Heart left ventricle (tissue), 16 donors: ENCODE data around the gene OTOF. TPM values are rescaled to one million over a fixed set of nuclear protein-coding genes. Genes with fewer than 3 reads are reported as not detected.

Source experiments
- ATAC-seq, 4 donors: fragments of 200-7000 bp; cut with Tn5 transposase; one replicate each; pipeline ENCODE4 v1.9.1; 2020 to 2022; ENCODE audit warnings: moderate library complexity in 4 of 4, mild to moderate bottlenecking in 3 of 4, moderate number of reproducible peaks in 1 of 4
- DNase-seq, 5 donors: peaks; one replicate each; pipeline ENCODE4 v3.0.0-alpha.2; 2020
- H3K27ac ChIP-seq, 12 donors: fragments of 200-600 bp; sonication (generic) in 4 of 12; one replicate each; pipeline versions ENCODE4 v1.5.0 to v1.8.0; 2016 to 2022; ENCODE audit warnings: mild to moderate bottlenecking in 2 of 12
- H3K27me3 ChIP-seq, 9 donors: fragments of 200-600 bp; sonication (generic) in 2 of 9; one replicate each; pipeline versions ENCODE4 v1.5.1 to v1.8.0; 2016 to 2022; ENCODE audit warnings: mild to moderate bottlenecking in 3 of 9
- H3K36me3 ChIP-seq, 9 donors: fragments of 200-600 bp; sonication (generic) in 2 of 9; one replicate each; pipeline versions ENCODE4 v1.5.0 to v1.8.0; 2018 to 2022; ENCODE audit warnings: mild to moderate bottlenecking in 2 of 9
- H3K4me1 ChIP-seq, 12 donors: fragments of 200-600 bp; sonication (generic) in 4 of 12; one replicate each; pipeline versions ENCODE4 v1.5.0 to v1.8.0; 2016 to 2022; ENCODE audit warnings: mild to moderate bottlenecking in 3 of 12
- H3K4me3 ChIP-seq, 12 donors: fragments of 200-600 bp; sonication (generic) in 4 of 12; one replicate each; pipeline versions ENCODE4 v1.5.0 to v1.8.0; 2017 to 2022; ENCODE audit warnings: mild to moderate bottlenecking in 9 of 12, moderate library complexity in 4 of 12
- H3K9me3 ChIP-seq, 12 donors: fragments of 200-600 bp; sonication (generic) in 4 of 12; one replicate each; pipeline versions ENCODE4 v1.5.0 to v1.8.0; 2016 to 2022; ENCODE audit warnings: mild to moderate bottlenecking in 1 of 12
- POLR2A ChIP-seq, 2 donors: fragments of 450-650 bp; IDR thresholded peaks; one replicate each; pipeline ENCODE4 v1.6.1; 2017; ENCODE audit warnings: antibody characterized with exemption in 2 of 2, mild to moderate bottlenecking in 2 of 2, moderate library complexity in 2 of 2
- WGBS, 4 donors: extraction: QIAGEN DNeasy Blood & Tissue Kit in 2 of 4; methylation state at CpG; one replicate each; pipeline versions ENCODE4 v1.1.5 to v1.1.7; 2013 to 2018; 5-methylcytosine and 5-hydroxymethylcytosine counted together
- intact Hi-C, 10 donors: fragments of 100-400 bp; cut with DNase I; formaldehyde crosslinking; loops; one replicate each; pipeline versions ENCODE4 v1.11.1 to v1.14.2; 2022
- polyA plus RNA-seq, 2 donors: library from polyadenylated mRNA; stranded (reverse); fragments of 200-250 nt; gene quantifications; one replicate each; pipeline ENCODE4 v1.2.3, GENCODE V29; 2013
- total RNA-seq, 9 donors: library from RNA; depleted of rRNA in 2 of 9; stranded (reverse); fragments of >200 nt in 2 of 9; fragmentation: NEBNext Ultra II Directional in 3 of 9; extraction: Animal tissue kit (Norgen Biotek cat#: 25700) in 3 of 9; gene quantifications; one replicate each; pipeline versions ENCODE4 v1.1.0 to v1.2.4, GENCODE V29; 2016 to 2023
- TF ChIP-seq, protein P1 (sequence below), 12 donors: fragments of 200-600 bp; sonication (generic) in 4 of 12; IDR thresholded peaks; one replicate each; pipeline versions ENCODE4 v1.5.0 to v1.8.0; 2018 to 2022; ENCODE audit warnings: antibody characterized with exemption in 12 of 12, mild to moderate bottlenecking in 5 of 12
- donor health status: ischemic (EF 13 %, LVEDD 7.1; RV severe dilation, severe dysfunction).
- donor health status: healthy with polysubstance abuse.
- donor health status: DM: no; HTN: yes; CAD: no.
- donor health status: DM: no; HTN: no; CAD: no.
- donor health status: ischemic (EF 25% LVEDD 6.9; RV normal size, moderate dysfunction).
- donor health status: ischemic (EF 25% LVEDD 5.7; RV mildly dilated, moderate dysfunction).
- donor health status: healthy.
- donor health status: DM: yes; HTN: yes; CAD: no.
- donor health status: ischemic (EF 35%, LVEDD 5.7; RV mildly dilated, moderate dysfunction).
- donor health status: nonischemic (EF 11% LVEDD 7.7; RV severe dilation, severe dysfunction).
- donor health status: DM: yes; HTN: yes; CAD: no.
- donor health status: PGD.
- donor health status: ischemic (EF 29% LVEDD 5.4; RV normal size, mild dysfunction).
- donor health status: nonischemic (EF 23%, LVEDD 6.1; RV moderate dilation, normal function).

The OTOF gene
- total and polyA plus RNA-seq, 11 donors, result 0.03 to 0.14 (median 0.04) TPM; not detected in 8

DNA sequence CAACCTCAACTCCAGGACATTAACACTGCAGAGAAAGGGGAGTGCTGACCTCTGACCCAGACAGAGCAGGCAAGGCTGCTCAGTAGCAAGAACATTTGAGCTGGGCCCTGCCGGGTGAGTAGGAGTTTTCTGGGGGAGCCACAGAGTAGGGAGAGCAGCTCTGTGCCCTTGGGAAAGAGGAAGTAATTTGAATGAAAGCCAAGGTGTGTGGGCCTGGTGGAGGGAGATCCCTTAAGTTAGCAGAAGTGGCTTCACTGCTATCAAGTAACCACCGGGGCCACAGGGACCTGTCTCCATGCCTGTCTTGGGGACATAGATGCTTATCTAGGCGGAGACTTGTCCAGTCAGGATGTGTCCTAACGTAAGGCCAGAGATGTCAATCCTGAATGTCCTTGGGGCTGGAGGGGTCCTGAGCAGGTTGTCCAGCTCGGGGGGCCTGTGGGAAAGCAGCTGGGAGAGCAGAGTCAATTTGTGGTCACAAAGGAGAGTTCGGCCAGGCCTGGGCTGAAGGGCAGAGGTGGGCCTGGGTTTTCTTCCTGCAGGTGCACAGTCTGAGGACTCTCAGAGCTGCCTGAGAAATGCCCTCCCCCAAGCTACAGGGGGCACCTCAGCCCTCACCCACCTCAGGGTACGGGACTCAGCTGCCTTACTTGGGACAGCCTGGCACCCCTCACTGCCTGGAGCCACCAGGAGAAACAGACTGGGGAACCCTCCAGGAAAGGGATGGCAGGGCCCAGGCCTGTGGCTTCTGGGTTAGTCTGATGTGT, 15.0 kb upstream of the OTOF start:
- no peaks in the 10 kb centered on the region for H3K36me3 ChIP-seq
- no peaks in the 10 kb centered on the region for H3K9me3 ChIP-seq
- WGBS, 4 donors, result 77 to 93% (median 89%) methylated on average over 6 to 7 of the region's 7 CpGs
- no peaks in the 10 kb centered on the region for H3K4me1 ChIP-seq
- H3K4me3 ChIP-seq, result no peak overlapping the region
- intact Hi-C loops, result no loop called here
- H3K27me3 ChIP-seq, result peaks cover 0 to 2% (median 0%) of the 10 kb centered on the region in 9 donors
- DNase-seq (peak in 1 of 5 donors; percentile 7), ATAC-seq (no peak)
- H3K27ac ChIP-seq, result no peak overlapping the region
- TF ChIP-seq, protein P1, sequence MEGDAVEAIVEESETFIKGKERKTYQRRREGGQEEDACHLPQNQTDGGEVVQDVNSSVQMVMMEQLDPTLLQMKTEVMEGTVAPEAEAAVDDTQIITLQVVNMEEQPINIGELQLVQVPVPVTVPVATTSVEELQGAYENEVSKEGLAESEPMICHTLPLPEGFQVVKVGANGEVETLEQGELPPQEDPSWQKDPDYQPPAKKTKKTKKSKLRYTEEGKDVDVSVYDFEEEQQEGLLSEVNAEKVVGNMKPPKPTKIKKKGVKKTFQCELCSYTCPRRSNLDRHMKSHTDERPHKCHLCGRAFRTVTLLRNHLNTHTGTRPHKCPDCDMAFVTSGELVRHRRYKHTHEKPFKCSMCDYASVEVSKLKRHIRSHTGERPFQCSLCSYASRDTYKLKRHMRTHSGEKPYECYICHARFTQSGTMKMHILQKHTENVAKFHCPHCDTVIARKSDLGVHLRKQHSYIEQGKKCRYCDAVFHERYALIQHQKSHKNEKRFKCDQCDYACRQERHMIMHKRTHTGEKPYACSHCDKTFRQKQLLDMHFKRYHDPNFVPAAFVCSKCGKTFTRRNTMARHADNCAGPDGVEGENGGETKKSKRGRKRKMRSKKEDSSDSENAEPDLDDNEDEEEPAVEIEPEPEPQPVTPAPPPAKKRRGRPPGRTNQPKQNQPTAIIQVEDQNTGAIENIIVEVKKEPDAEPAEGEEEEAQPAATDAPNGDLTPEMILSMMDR (IDR thresholded peaks at IDR 0.05), result no peak
- TF ChIP-seq POLR2A (IDR thresholded peaks at IDR 0.05), result no peak

DNA sequence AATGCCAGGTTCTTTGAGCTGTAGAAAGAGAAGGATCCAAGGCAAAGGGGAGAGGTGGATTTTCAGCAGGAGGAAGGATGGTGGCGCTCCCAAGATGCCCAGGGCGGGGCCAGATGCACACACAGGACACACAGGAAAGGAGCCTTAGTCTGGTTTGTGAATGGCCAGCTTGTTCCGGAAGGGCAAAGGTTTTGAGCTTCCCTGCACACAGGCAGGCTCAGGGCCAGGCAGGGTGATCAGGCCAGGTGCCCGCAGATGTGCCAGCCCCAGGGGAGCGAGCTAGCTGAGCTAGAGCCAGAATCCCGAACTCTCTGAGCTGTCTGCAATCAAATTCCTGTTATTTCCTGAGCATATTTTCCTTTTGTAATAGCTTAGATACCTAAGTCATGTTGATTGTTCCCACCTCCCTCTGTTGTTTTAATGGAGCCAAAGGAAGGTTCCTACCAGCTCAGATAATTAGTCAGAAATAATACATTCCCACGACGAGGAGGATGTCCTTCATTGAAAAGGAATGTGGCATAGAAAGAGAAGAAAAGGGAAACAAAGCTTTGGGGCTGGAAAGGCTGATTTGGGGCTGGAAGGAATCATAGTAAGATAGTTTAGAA, 13.7 kb upstream of the OTOF start:
- H3K9me3 ChIP-seq, result no peaks in the 10 kb centered on the region
- WGBS, 4 donors, result 49 to 68% (median 64%) methylated on average over 8 of the region's 8 CpGs
- TF ChIP-seq POLR2A (IDR thresholded peaks at IDR 0.05), result no peak
- TF ChIP-seq, protein P1 (IDR thresholded peaks at IDR 0.05), result no peak
- H3K4me1 ChIP-seq, result no peaks in the 10 kb centered on the region
- no peak overlapping the region for H3K4me3 ChIP-seq
- H3K27me3 ChIP-seq, result peaks cover 0 to 2% (median 0%) of the 10 kb centered on the region in 9 donors
- ATAC-seq (no peak), DNase-seq (peak in 1 of 5 donors; percentile 5)
- intact Hi-C loops, result no loop called here
- H3K36me3 ChIP-seq, result no peaks in the 10 kb centered on the region
- no peak overlapping the region for H3K27ac ChIP-seq

DNA sequence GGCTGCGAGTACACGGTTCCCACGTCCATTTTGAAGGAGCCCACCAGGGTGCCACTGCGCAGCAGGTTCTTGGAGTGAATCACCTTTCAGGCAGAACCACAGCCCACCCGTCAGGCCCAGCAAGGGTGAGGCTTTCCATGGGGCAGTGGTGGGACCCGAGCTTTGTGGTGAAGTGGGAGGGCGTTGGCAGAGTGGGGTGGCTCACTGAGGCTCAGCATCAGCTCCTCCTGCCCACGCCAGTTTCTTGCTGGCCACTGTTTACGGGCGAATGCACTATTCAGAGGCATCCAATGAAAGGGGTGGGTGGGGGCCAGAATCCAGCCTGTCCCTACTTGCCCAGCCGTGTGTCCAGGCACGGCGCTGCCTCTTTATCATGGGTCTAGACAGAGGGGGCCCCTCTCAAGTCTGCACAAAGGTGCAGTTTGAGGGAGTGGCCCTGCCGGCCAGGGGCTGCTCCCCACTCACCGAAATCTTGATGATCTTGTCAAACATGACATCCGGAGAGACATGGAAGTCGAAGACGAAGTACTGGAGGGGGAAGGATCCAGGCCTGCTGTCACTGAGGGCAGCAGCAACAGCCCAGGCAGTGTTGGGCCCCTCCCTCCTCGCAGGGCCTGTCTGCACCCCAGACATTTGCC, 11.4 kb upstream of the OTOF start:
- intact Hi-C loops, result no loop called here
- no peak for TF ChIP-seq POLR2A (IDR thresholded peaks at IDR 0.05)
- TF ChIP-seq, protein P1 (IDR thresholded peaks at IDR 0.05), result no peak
- ATAC-seq, result no peak

More for the DNA sequence above, 11.4 kb upstream of the OTOF start:
- Histone ChIP-seq H3K36me3 (no peaks in the 10 kb centered on the region), H3K9me3 (no peaks in the 10 kb centered on the region), H3K4me1 (peaks cover 0 to 3% (median 0%) of the 10 kb centered on the region in 12 donors), H3K27me3 (no peaks in the 10 kb centered on the region), H3K4me3 (no peak overlapping the region), H3K27ac (no peak overlapping the region)
- WGBS, 4 donors, result 82 to 91% (median 86%) methylated on average over 10 to 19 of the region's 19 CpGs
- peak in 1 of 5 donors; percentile 11 for DNase-seq
